DMS 273 (cell line): ENCODE measurements around the gene MYCN.
"Not testable (repeated sequence)": the region's sequence is repeated elsewhere in the genome, so short reads cannot be mapped to it uniquely, and the experiment has no call there.

Experiments used
- DNase-seq: peaks from one replicate; lab custom pipeline; 2025; ENCODE audit not compliant: unreplicated experiment; lab: John Stamatoyannopoulos, UW

MYCN gene

GRCh38 chr2:15956751-15957736 is 16.7 kb downstream of the MYCN start:
- no peak for DNase-seq

GRCh38 chr2:15957881-15958713 is 17.7 kb downstream of the MYCN start:
- DNase-seq, result no peak

GRCh38 chr2:15959331-15960153 is 19.2 kb downstream of the MYCN start:
- no peak for DNase-seq

- not testable (repeated sequence) for DNase-seq
These were observed 19.8 kb downstream of the MYCN start for GRCh38 chr2:15960154-15960520.

GRCh38 chr2:15963109-15963976 is 23.0 kb downstream of the MYCN start:
- not testable (repeated sequence) for DNase-seq

- DNase-seq, result no peak
These were observed 23.8 kb downstream of the MYCN start for GRCh38 chr2:15963977-15964670.

- DNase-seq, result no peak
These were observed 24.7 kb downstream of the MYCN start for GRCh38 chr2:15964936-15965563.

GRCh38 chr2:15965564-15966019 is 25.2 kb downstream of the MYCN start:
- no peak for DNase-seq

GRCh38 chr2:15967415-15968279 is 27.3 kb downstream of the MYCN start:
- no peak for DNase-seq

- DNase-seq, result no peak
These were observed 28.2 kb downstream of the MYCN start for GRCh38 chr2:15968280-15969178.

GRCh38 chr2:15969214-15969613 is 28.9 kb downstream of the MYCN start:
- DNase-seq, result no peak

GRCh38 chr2:15970701-15971100 is 30.4 kb downstream of the MYCN start:
- DNase-seq, result no peak

GRCh38 chr2:15971351-15971750 is 31.0 kb downstream of the MYCN start:
- no peak for DNase-seq

- no peak for DNase-seq
These were observed 31.6 kb downstream of the MYCN start for GRCh38 chr2:15971831-15972522.

GRCh38 chr2:15973481-15974401 is 33.4 kb downstream of the MYCN start:
- no peak for DNase-seq
